DOHH2 (cell line): Measurements from ENCODE around the gene SMARCD3.

Source experiments
- H3F3A ChIP-seq: fragments of 200-600 bp; sonication (generic), shearing (Covaris generic); 2 replicates; pipeline ENCODE4 v1.6.0; 2016; ENCODE audit warnings: antibody characterized with exemption, mild to moderate bottlenecking; ENCODE audit not compliant: control insufficient read depth, insufficient read depth
- H3K27ac ChIP-seq: fragments of 200-600 bp; sonication (generic); 2 replicates; pipeline ENCODE4 v1.5.1; 2014; ENCODE audit warnings: low read depth, mild to moderate bottlenecking, low read length, moderate library complexity
- H3K27me3 ChIP-seq: fragments of 200-600 bp; sonication (generic); 2 replicates; pipeline ENCODE4 v1.6.1; 2014; ENCODE audit warnings: mild to moderate bottlenecking, low read length, mixed read lengths; ENCODE audit not compliant: control insufficient read depth
- H3K36me3 ChIP-seq: fragments of 200-600 bp; sonication (generic); 2 replicates; pipeline ENCODE4 v1.6.1; 2014; ENCODE audit warnings: mild to moderate bottlenecking, low read length, moderate library complexity, mixed read lengths; ENCODE audit not compliant: control insufficient read depth
- H3K4me1 ChIP-seq: fragments of 200-600 bp; sonication (generic); 2 replicates; pipeline ENCODE4 v1.6.1; 2014; ENCODE audit warnings: mild to moderate bottlenecking, low read length, mixed read lengths; ENCODE audit not compliant: control insufficient read depth
- H3K4me2 ChIP-seq: fragments of 200-600 bp; sonication (generic); 2 replicates; pipeline ENCODE4 v1.6.0; 2014; ENCODE audit warnings: mild to moderate bottlenecking, low read length, moderate library complexity
- H3K4me3 ChIP-seq: fragments of 200-600 bp; sonication (generic); 2 replicates; pipeline ENCODE4 v1.5.1; 2014; ENCODE audit warnings: mild to moderate bottlenecking, low read length, mixed read lengths
- H3K79me2 ChIP-seq: fragments of 200-600 bp; sonication (generic); 2 replicates; pipeline ENCODE4 v1.6.1; 2014; ENCODE audit warnings: mild to moderate bottlenecking, low read length, mixed read lengths; ENCODE audit not compliant: control insufficient read depth
- H3K9me2 ChIP-seq: fragments of 200-600 bp; sonication (generic); replicated peaks from 2 replicates; pipeline ENCODE4 v1.6.1; 2014; ENCODE audit warnings: mild to moderate bottlenecking, low read length, mixed read lengths; ENCODE audit not compliant: control insufficient read depth
- H3K9me3 ChIP-seq: fragments of 200-600 bp; sonication (generic); 2 replicates; pipeline ENCODE4 v1.6.1; 2014; ENCODE audit warnings: antibody characterized with exemption, low read length, mixed read lengths; ENCODE audit not compliant: control insufficient read depth, insufficient read depth
- H4K20me1 ChIP-seq: fragments of 200-600 bp; sonication (generic); 2 replicates; pipeline ENCODE4 v1.6.0; 2014; ENCODE audit warnings: low read depth, mild to moderate bottlenecking, antibody characterized with exemption, low read length, moderate library complexity; ENCODE audit not compliant: control insufficient read depth, insufficient read depth
- CTCF ChIP-seq: fragments of 200-600 bp; sonication (generic); IDR thresholded peaks from one replicate; pipeline ENCODE4 v1.5.1; 2014; ENCODE audit warnings: antibody characterized with exemption, mild to moderate bottlenecking, low read depth, low read length; ENCODE audit not compliant: poor library complexity, severe bottlenecking
- EZH2phosphoT487 ChIP-seq: fragments of 200-600 bp; sonication (generic); IDR thresholded peaks from 2 replicates; pipeline ENCODE4 v1.6.1; 2017; ENCODE audit warnings: borderline replicate concordance, mild to moderate bottlenecking, antibody characterized with exemption, low read length, moderate library complexity, mixed read lengths

SMARCD3 gene

GRCh38 chr7:151274936-151275812 is 26.7 kb upstream of the SMARCD3 start:
- H3F3A ChIP-seq: no peaks in the 10 kb centered on the region
- H3K4me3 ChIP-seq: no peak overlapping the region
- H3K79me2 ChIP-seq: no peaks in the 10 kb centered on the region
- no peaks in the 10 kb centered on the region for H3K9me3 ChIP-seq
- H3K36me3 ChIP-seq: no peaks in the 10 kb centered on the region
- H4K20me1 ChIP-seq: no peaks in the 10 kb centered on the region
- no peak overlapping the region for H3K4me2 ChIP-seq
- peaks cover 3% of the 10 kb centered on the region; the same call in 1 of the 2 replicates for H3K4me1 ChIP-seq
- no peak overlapping the region for H3K27ac ChIP-seq
- no peak for TF ChIP-seq EZH2phosphoT487
- TF ChIP-seq CTCF: no peak
- peaks cover 28% of the 10 kb centered on the region for H3K27me3 ChIP-seq
- H3K9me2 ChIP-seq: no peaks in the 10 kb centered on the region

- Histone ChIP-seq H3K4me1 (peaks cover 3% of the 10 kb centered on the region; the same call in 1 of the 2 replicates), H3K27ac (no peak overlapping the region), H3K4me2 (no peak overlapping the region), H3K36me3 (no peaks in the 10 kb centered on the region), H3K9me2 (no peaks in the 10 kb centered on the region), H3K4me3 (no peak overlapping the region), H4K20me1 (no peaks in the 10 kb centered on the region), H3K27me3 (peaks cover 28% of the 10 kb centered on the region), H3K79me2 (no peaks in the 10 kb centered on the region), H3F3A (no peaks in the 10 kb centered on the region), H3K9me3 (no peaks in the 10 kb centered on the region)
- TF ChIP-seq EZH2phosphoT487 (no peak), CTCF (no peak)
Observed at GRCh38 chr7:151274396-151274795, 25.9 kb upstream of the SMARCD3 start.

DNA sequence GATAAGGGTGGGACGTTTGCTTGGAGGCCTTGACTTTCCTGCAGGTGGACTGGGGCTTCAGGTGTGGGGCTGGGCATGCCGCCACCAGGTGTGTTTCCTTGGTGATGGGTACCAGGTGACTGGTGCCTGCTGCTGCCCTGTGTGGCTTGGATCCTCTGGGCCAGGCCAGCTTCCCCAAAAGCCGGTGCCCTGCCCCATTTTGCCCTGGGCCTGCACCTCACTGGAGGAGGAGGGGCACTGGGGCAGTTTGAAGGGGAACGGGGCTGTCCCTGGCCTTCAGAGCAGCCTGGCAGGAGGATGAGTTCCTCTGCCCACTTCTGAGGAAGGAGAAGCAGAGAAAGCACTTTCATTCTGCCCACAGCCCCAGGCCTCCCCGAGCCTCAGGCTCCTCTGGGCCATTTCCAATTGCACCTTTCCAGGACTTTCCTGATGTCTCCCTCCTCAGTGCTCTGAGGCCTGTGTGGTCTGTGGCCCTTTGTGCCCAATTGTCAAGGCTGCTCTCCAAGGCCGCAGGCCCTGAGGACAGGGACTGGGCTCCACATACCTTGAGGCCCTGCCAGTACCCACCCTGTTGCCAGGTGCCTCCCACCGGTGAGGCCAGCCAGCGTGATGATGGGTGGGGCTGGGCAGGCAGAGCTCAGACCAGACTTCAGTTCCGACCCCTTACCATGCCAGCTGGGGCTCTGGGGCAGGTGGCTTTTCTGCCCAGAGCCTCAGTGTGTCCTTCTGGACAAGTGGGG is 25.3 kb upstream of the SMARCD3 start:
- Histone ChIP-seq H3K9me2 (no peaks in the 10 kb centered on the region), H3K27me3 (peaks cover 27% of the 10 kb centered on the region), H3F3A (no peaks in the 10 kb centered on the region), H3K4me2 (no peak overlapping the region), H4K20me1 (no peaks in the 10 kb centered on the region), H3K27ac (no peak overlapping the region), H3K9me3 (no peaks in the 10 kb centered on the region), H3K4me3 (no peak overlapping the region), H3K79me2 (no peaks in the 10 kb centered on the region), H3K4me1 (peaks cover 3% of the 10 kb centered on the region; the same call in 1 of the 2 replicates), H3K36me3 (no peaks in the 10 kb centered on the region)
- TF ChIP-seq CTCF: no peak
- no peak for TF ChIP-seq EZH2phosphoT487
